Measurements from ENCODE around the gene BIRC7. TPM values are rescaled to one million over a fixed set of nuclear protein-coding genes. Genes with fewer than 3 reads are reported as not detected.
"Not testable (repeated sequence)": the region's sequence is repeated elsewhere in the genome, so short reads cannot be mapped to it uniquely, and the experiment has no call there.

Gene BIRC7
- total RNA-seq, 1 donor from 2014 or later, result not detected

DNA sequence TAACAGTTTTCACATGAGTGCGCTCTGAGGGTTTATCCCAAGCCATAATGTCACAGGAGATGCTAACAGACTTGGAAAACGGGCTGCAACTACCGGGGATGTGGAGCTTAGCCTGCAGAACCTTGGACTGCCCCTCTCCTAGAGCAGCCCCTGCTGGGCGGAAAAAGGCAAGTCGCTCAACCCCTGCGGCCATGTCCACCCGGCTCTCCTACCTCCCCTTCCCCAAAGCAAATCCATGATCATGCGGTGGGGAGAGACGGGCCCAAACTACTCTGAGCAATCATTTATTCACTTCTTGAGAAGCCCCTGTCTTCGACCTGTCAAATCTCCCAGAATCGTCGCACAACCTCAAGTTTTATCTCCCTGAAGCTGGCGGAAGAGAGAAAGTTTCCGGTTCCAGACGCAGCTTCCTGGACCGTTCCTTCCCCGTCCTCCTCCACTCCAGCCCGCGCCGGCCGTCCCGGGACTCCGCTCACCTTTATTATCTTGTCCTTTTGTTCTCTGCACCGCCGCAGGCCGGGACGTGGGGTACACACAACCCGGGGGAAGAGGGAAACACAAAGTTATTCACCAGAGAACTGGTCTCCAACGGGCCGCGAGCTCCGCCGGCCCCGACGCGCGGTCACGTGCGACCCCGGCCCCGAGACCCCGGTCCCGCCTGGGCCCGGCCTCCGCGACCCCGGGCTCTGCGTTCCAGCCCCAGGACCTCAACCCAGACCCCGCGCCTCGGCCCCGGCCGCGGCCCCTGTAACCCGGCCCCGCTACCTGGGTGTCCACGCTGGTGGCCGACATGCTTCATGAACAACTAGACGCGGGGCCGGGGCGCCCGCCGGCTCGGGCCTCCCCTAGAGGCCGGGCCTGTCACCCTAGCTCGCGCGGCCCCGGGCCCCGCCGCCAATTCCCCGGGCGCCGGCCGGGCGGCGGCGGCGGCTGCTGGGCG, 20.3 kb upstream of the BIRC7 start:
- H3K27me3 Mint-ChIP-seq (ENCODE audit: low read depth), result peaks cover 3% of the 10 kb centered on the region
- intact Hi-C loops (cut with micrococcal nuclease), result loop anchor here (1.0 kb wide), 1 partner anchor 56 kb away; no protein-coding TSS in a partner anchor
- DNase-seq (ENCODE audit: low spot score), result peak; percentile 23
- H3K27ac Mint-ChIP-seq, result peak overlapping the region; percentile 88
- H3K4me1 Mint-ChIP-seq (ENCODE audit: low read depth), result peaks cover 36% of the 10 kb centered on the region
- peaks cover 45% of the 10 kb centered on the region for H3K36me3 Mint-ChIP-seq (ENCODE audit: low read depth)
- H3K9me3 Mint-ChIP-seq, result no peaks in the 10 kb centered on the region
- H3K4me3 Mint-ChIP-seq (ENCODE audit: low read depth), result peak overlapping the region; percentile 98

DNA sequence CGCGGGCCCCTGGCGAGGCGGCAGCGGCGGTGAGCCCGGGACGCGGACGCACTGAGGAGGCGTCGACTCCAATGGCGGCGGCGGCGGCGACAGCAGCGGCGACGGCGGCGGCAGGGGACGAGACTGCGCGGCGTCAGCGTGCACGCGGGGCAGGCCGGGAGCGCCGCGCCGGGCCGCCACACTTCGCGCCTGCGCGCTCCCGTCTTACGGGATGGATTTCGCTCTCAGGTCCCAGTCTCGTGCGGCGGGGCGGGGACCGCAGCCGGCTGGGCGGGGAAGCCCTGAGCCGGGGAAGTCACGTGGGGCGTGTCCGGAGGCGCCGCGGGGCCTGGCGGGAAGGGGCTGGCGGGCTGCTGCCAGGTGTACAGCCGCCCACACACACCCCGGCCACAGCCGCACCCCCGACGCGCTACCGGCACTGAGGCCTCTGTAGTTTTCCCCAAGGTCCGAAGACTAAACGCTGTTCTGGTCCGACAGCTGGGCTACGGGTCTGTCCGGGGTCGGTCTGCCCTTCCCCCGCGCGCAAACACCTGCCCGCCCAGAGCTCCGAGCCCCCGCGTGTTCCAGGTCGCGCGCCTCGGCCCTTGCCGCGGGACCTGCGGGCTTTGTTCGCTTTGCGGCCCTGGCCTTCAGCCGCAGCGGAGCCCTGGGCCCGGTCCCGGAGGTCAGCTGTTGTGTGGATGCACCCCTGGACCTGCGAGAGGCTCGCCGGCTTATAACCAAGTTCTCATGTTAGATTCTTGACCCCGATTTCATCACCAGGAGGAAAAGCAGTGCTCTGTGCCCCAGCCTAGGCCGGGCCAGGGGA, 19.5 kb upstream of the BIRC7 start, which contains the start of gene YTHDF1:
YTHDF1 (minus strand) TSS at position 91 of the 808 bp plus-strand sequence. CDS start 239 bp downstream, outside the sequence.
- Mint-ChIP-seq H3K4me3 (ENCODE audit: low read depth) (peak within 1 kb of the TSS; percentile 98), H3K4me1 (ENCODE audit: low read depth) (peaks cover 32% of the 10 kb centered on the region), H3K9me3 (no peaks in the 10 kb centered on the region), H3K36me3 (ENCODE audit: low read depth) (peaks cover 40% of the 10 kb centered on the region), H3K27me3 (ENCODE audit: low read depth) (peaks cover 7% of the 10 kb centered on the region), H3K27ac (peak within 1 kb of the TSS; percentile 88)
- peak; percentile 97 for DNase-seq (ENCODE audit: low spot score)
- intact Hi-C loops (cut with micrococcal nuclease), result loop anchor here (1.0 kb wide), 1 partner anchor 55 kb away; no protein-coding TSS in a partner anchor

DNA sequence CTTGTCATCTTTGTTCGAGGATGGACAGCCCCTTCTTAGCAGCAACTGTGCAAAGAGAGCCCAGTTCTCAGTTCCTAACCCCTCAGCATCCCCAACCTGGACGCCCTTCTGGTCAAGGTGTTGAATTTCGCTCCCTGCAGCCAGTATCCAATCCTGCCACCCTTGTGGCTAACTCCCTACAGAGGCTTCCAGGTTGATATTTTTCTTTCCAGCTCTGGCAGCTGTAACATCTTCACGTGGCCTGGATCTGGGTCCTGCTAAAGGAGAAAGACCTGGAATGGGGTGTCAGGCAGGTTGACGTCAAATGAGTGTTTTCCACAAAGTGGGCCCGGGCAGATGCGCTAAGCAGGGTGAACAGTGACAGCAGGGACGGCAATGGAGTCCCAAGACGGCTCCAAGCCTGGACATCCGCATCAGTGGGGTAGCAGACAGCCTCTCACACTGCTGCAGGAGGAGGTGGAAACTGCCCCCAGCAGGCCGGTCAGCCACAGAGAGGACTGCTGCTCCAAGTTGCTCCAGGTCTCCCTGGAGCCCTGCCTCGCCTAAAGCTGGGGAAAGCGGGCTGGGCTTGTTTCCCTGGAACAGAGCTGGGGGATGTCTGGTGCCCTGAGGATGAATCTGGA, 18.7 kb upstream of the BIRC7 start:
- peaks cover 30% of the 10 kb centered on the region for H3K4me1 Mint-ChIP-seq (ENCODE audit: low read depth)
- peak overlapping the region; percentile 82 for H3K27ac Mint-ChIP-seq
- intact Hi-C loops (cut with micrococcal nuclease), result loop anchor here (1.0 kb wide), 1 partner anchor 54 kb away; no protein-coding TSS in a partner anchor
- DNase-seq (ENCODE audit: low spot score), result no peak
- H3K4me3 Mint-ChIP-seq (ENCODE audit: low read depth), result peak overlapping the region; percentile 79
- peaks cover 35% of the 10 kb centered on the region for H3K36me3 Mint-ChIP-seq (ENCODE audit: low read depth)
- peaks cover 7% of the 10 kb centered on the region for H3K27me3 Mint-ChIP-seq (ENCODE audit: low read depth)
- no peaks in the 10 kb centered on the region for H3K9me3 Mint-ChIP-seq

DNA sequence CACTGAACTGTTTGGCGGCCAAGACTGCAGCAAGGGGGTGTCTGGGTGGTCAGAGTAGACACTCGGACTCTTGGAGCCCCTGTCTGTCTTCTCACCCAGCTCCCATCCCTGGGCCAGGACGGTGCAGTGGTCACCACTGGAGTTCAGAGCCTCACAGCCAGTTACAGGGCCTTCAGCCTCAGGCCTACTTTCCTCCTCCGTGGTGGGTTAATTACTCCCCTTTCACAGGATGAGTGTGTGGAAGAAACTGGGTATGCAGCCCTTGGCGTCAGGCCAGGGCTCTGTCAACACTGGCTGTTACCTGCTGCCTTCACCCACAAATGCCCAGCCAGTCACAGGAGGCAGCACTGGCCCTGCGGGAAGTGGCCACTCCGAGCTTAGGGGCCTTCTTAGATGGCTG, 18.0 kb upstream of the BIRC7 start:
- peaks cover 27% of the 10 kb centered on the region for H3K36me3 Mint-ChIP-seq (ENCODE audit: low read depth)
- H3K4me1 Mint-ChIP-seq (ENCODE audit: low read depth), result peaks cover 24% of the 10 kb centered on the region
- no peaks in the 10 kb centered on the region for H3K9me3 Mint-ChIP-seq
- peaks cover 7% of the 10 kb centered on the region for H3K27me3 Mint-ChIP-seq (ENCODE audit: low read depth)
- no peak for DNase-seq (ENCODE audit: low spot score)
- intact Hi-C loops (cut with micrococcal nuclease), result no loop called here
- H3K4me3 Mint-ChIP-seq (ENCODE audit: low read depth), result no peak overlapping the region
- H3K27ac Mint-ChIP-seq, result no peak overlapping the region

DNA sequence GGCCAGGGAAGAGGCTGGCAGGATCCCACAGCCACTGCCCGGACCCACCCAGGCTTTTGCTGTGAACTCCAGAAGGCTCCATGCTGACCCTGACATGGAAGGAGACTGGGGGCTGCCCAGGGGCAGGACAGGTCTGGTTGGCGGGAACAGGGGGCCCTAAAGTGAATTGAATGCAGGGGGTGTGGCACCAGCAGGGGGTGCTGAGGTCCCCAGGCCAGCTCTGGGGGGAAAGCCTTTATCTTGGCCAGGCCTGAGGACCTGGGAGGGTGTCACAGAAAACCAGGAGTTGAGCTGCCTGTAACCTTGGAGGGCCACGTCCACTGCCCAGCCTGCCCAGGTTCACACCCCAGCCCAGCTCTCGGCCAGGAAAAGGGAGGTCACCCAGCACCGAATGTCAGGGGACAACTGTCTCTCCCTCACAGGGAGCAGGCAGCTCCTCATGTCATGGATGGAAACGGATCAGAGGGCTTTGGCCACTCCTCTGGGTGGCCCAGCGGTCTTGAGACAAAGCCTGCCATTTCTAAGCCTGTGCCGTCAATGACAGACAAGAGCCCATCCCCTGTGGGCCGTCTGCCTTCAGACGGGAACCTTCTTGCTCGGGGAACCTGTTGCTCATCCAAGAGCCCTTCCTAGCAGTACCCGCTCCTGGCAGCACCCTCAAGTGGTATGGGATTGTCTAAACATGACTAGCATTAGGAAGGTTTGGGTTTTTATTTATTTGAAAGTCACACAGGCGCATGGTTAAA, 16.8 kb upstream of the BIRC7 start:
- intact Hi-C loops (cut with micrococcal nuclease), result no loop called here
- H3K27me3 Mint-ChIP-seq (ENCODE audit: low read depth), result peaks cover 7% of the 10 kb centered on the region
- no peak overlapping the region for H3K4me3 Mint-ChIP-seq (ENCODE audit: low read depth)
- H3K4me1 Mint-ChIP-seq (ENCODE audit: low read depth), result peaks cover 15% of the 10 kb centered on the region
- no peak for DNase-seq (ENCODE audit: low spot score)
- no peaks in the 10 kb centered on the region for H3K9me3 Mint-ChIP-seq
- H3K36me3 Mint-ChIP-seq (ENCODE audit: low read depth), result peaks cover 16% of the 10 kb centered on the region
- H3K27ac Mint-ChIP-seq, result no peak overlapping the region

DNA sequence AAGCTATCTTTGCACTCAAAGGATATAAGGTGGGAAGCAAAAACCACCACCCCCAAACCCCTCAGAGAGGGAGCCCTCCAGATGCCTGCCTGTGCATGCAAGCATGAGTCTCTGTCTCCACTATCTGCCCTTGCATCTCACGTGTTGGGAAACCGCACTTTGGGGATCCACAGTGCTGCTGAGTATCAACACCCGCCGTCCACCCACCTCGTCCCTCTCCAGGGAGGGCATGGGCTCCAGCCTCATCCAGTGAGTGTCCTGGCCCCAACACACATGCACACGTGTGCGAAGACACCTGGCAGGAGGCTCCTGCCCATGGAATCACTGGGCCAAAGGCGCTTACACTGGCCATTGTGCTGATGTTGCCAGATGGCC, 16.3 kb upstream of the BIRC7 start:
- Mint-ChIP-seq H3K27me3 (ENCODE audit: low read depth) (peaks cover 7% of the 10 kb centered on the region), H3K27ac (no peak overlapping the region)

DNA sequence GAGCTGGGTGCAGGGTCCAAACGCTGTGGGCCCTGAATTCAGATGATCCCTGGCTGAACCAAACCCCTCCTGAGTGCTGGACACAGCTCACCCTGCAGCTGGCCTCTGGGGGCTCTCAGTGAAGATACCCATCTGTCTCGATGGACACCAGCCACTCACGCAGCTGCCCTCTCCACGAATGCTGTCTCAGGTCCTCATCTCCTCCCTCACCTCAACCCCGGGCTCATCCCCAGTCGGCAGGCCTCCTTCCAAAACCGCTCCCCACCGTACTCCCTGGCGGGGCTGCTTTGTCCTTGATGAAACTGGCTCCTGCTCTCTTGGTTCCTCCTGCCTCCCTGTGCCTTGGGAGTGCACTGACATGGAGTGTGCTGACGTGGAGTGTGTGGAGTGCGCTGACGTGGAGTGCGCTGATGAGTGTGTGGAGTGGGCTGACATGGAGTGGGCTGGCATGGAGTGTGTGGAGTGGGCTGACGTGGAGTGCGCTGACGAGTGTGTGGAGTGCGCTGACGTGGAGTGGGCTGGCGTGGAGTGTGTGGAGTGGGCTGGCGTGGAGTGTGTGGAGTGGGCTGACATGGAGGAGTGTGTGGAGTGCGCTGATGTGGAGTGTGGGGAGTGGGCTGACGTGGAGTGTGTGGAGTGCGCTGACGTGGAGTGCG, 15.7 kb upstream of the BIRC7 start:
- Mint-ChIP-seq H3K9me3 (no peaks in the 10 kb centered on the region), H3K4me1 (ENCODE audit: low read depth) (peaks cover 5% of the 10 kb centered on the region), H3K27ac (no peak overlapping the region), H3K36me3 (ENCODE audit: low read depth) (peaks cover 5% of the 10 kb centered on the region), H3K4me3 (ENCODE audit: low read depth) (no peak overlapping the region), H3K27me3 (ENCODE audit: low read depth) (peaks cover 7% of the 10 kb centered on the region)
- DNase-seq (ENCODE audit: low spot score), result no peak
- intact Hi-C loops (cut with micrococcal nuclease), result no loop called here

More for the DNA sequence above, 16.3 kb upstream of the BIRC7 start:
- Mint-ChIP-seq H3K36me3 (ENCODE audit: low read depth) (peaks cover 11% of the 10 kb centered on the region), H3K4me1 (ENCODE audit: low read depth) (peaks cover 10% of the 10 kb centered on the region), H3K9me3 (no peaks in the 10 kb centered on the region), H3K4me3 (ENCODE audit: low read depth) (no peak overlapping the region)
- intact Hi-C loops (cut with micrococcal nuclease), result no loop called here
- no peak for DNase-seq (ENCODE audit: low spot score)

DNA sequence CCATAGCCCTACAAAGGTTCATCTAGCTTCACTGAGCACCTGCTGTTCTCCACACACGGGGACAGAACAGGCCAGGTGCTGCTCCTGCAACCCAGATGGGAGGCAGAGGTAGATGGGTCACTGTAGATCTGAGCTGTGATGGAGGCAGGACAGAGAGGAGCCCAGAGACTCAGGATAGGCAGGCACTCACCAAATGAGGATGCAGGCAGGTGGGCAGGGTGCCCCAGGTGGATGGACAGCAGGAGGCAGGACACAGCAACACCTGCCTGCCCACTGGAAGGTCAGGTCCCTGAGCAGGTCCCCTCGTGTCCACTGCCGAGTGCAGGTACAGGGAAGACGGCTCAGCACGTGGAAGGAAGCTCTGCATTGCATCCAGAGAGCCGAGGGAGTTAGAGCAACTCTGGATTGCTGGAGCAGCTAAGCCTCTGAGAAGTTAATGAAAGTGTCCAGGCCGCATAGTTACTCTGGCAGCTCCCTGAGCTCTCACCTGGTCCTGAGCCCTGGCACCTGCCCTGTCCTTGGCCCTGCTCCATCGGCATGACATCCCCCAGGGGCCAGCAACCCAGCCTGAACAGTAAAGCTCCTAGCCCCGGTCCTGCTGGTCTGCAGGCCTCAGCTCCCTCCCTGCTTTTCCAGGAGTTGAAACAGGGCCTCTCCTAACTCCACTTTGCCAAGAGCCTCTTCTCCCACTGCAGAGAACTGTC, 14.9 kb upstream of the BIRC7 start:
- intact Hi-C loops (cut with micrococcal nuclease), result no loop called here
- Mint-ChIP-seq H3K4me1 (ENCODE audit: low read depth) (peaks cover 2% of the 10 kb centered on the region), H3K27me3 (ENCODE audit: low read depth) (peaks cover 7% of the 10 kb centered on the region), H3K9me3 (no peaks in the 10 kb centered on the region), H3K27ac (no peak overlapping the region), H3K4me3 (ENCODE audit: low read depth) (no peak overlapping the region), H3K36me3 (ENCODE audit: low read depth) (no peaks in the 10 kb centered on the region)
- no peak for DNase-seq (ENCODE audit: low spot score)

DNA sequence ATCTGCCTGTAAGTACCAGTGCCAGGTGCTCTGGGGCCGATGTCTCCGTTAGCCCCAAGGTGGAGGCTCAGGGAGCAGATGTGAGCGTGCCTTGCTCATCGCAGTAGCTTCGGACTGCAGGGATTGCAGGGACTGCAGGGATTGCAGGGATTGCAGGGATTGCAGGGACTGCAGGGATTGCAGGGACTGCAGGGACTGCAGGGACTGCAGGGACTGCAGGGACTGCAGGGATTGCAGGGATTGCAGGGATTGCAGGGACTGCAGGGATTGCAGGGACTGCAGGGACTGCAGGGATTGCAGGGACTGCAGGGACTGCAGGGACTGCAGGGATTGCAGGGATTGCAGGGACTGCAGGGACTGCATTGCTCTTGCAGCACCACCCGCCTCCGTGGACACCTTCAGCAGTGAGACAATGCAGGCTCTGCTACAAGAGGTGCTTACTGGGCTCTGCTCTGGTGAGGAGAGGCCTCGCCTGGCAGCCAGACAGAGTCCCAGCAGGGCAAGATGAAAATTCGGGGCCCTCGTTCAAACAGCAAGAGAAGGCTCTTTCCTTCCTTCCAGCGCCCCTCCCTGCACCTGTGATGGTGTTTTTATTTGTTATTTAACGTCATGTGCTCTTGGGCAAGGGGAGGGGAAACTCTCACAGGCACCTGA, 14.2 kb upstream of the BIRC7 start:
- H3K27me3 Mint-ChIP-seq (ENCODE audit: low read depth); DNase-seq (ENCODE audit: low spot score); H3K9me3 Mint-ChIP-seq; H3K4me3 Mint-ChIP-seq (ENCODE audit: low read depth); H3K4me1 Mint-ChIP-seq (ENCODE audit: low read depth); H3K27ac Mint-ChIP-seq; H3K36me3 Mint-ChIP-seq (ENCODE audit: low read depth): not testable (repeated sequence)
- intact Hi-C loops (cut with micrococcal nuclease), result loop anchor here (2.0 kb wide), 1 partner anchor 69 kb away; no protein-coding TSS in a partner anchor

DNA sequence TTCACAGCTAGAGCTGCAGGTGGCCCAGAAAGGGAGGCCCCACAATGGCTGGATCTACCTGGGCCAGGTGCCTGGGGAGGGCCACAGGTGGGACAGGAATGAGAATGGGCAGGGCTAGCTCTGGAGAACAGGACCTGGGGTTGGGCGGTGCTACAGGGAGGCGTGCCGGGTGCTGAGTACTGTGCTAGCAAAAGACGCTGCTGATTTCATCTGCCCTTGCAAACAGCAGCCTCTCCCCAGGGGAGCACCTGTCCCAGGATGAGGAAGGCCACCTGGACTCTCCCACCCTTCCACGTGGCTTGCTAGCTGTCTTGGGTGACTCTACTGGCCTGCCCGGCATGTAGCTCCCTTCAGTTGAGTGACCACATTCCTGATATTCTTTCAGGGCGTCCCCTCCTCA, 13.2 kb upstream of the BIRC7 start:
- H3K4me3 Mint-ChIP-seq (ENCODE audit: low read depth), result no peak overlapping the region
- H3K36me3 Mint-ChIP-seq (ENCODE audit: low read depth), result no peaks in the 10 kb centered on the region
- H3K27me3 Mint-ChIP-seq (ENCODE audit: low read depth), result peaks cover 7% of the 10 kb centered on the region
- H3K4me1 Mint-ChIP-seq (ENCODE audit: low read depth), result no peaks in the 10 kb centered on the region
- no peaks in the 10 kb centered on the region for H3K9me3 Mint-ChIP-seq
- intact Hi-C loops (cut with micrococcal nuclease), result loop anchor here (2.0 kb wide), 1 partner anchor 68 kb away; no protein-coding TSS in a partner anchor
- no peak overlapping the region for H3K27ac Mint-ChIP-seq
- no peak for DNase-seq (ENCODE audit: low spot score)
